ENCODE data around the gene NCCRP1. TPM values are rescaled to one million over a fixed set of nuclear protein-coding genes. Genes with fewer than 3 reads are reported as not detected.
"Not testable (repeated sequence)": the region's sequence is repeated elsewhere in the genome, so short reads cannot be mapped to it uniquely, and the experiment has no call there.

Gene NCCRP1
- total RNA-seq, 2 donors from 2014 or later: 0.27 TPM; not detected in 1

- ATAC-seq (ENCODE audit: insufficient number of reproducible peaks, low FRiP score, low read depth): no peak
- no peak for TF ChIP-seq CTCF (IDR thresholded peaks at IDR 0.05)
- H3K27me3 ChIP-seq (replicated peaks; ENCODE audit: insufficient read depth): no peaks in the 10 kb centered on the region
Observed at GRCh38 chr19:39208175-39208795, 11.5 kb downstream of the NCCRP1 start.

GRCh38 chr19:39209196-39209595 is 12.4 kb downstream of the NCCRP1 start:
- Histone ChIP-seq H3K4me1 (ENCODE audit: control insufficient read depth in 1 of 2, low read depth in 2 of 2) (no peaks in the 10 kb centered on the region), H3K4me3 (no peak overlapping the region)
- ATAC-seq (ENCODE audit: insufficient number of reproducible peaks, low FRiP score, low read depth): no peak

More at GRCh38 chr19:39208175-39208795, 11.5 kb downstream of the NCCRP1 start:
- Histone ChIP-seq H3K4me3 (no peak overlapping the region), H3K9me3 (no peaks in the 10 kb centered on the region), H3K36me3 (no peaks in the 10 kb centered on the region), H3K27ac (no peak overlapping the region), H3K4me1 (ENCODE audit: control insufficient read depth in 1 of 2, low read depth in 2 of 2) (no peaks in the 10 kb centered on the region)
- no peak for DNase-seq (ENCODE audit: low spot score)

GRCh38 chr19:39211731-39212374 is 15.1 kb downstream of the NCCRP1 start:
- Histone ChIP-seq H3K27ac (no peak overlapping the region), H3K27me3 (replicated peaks; ENCODE audit: insufficient read depth) (no peaks in the 10 kb centered on the region), H3K4me1 (ENCODE audit: control insufficient read depth in 1 of 2, low read depth in 2 of 2) (no peaks in the 10 kb centered on the region), H3K9me3 (peaks cover 3% of the 10 kb centered on the region), H3K36me3 (no peaks in the 10 kb centered on the region), H3K4me3 (no peak overlapping the region)
- TF ChIP-seq CTCF (IDR thresholded peaks at IDR 0.05): no peak
- ATAC-seq (ENCODE audit: insufficient number of reproducible peaks, low FRiP score, low read depth): no peak
- DNase-seq (ENCODE audit: low spot score): no peak

More at GRCh38 chr19:39209196-39209595, 12.4 kb downstream of the NCCRP1 start:
- no peak overlapping the region for H3K27ac ChIP-seq
- DNase-seq (ENCODE audit: low spot score): no peak
- H3K27me3 ChIP-seq (replicated peaks; ENCODE audit: insufficient read depth): no peaks in the 10 kb centered on the region
- H3K9me3 ChIP-seq: no peaks in the 10 kb centered on the region
- H3K36me3 ChIP-seq: no peaks in the 10 kb centered on the region
- no peak for TF ChIP-seq CTCF (IDR thresholded peaks at IDR 0.05)

- Histone ChIP-seq H3K27me3 (replicated peaks; ENCODE audit: insufficient read depth) (no peaks in the 10 kb centered on the region), H3K27ac (no peak overlapping the region), H3K4me1 (ENCODE audit: control insufficient read depth in 1 of 2, low read depth in 2 of 2) (no peaks in the 10 kb centered on the region), H3K4me3 (no peak overlapping the region), H3K9me3 (peaks cover 3% of the 10 kb centered on the region), H3K36me3 (no peaks in the 10 kb centered on the region)
- TF ChIP-seq CTCF (IDR thresholded peaks at IDR 0.05): no peak
- ATAC-seq (ENCODE audit: insufficient number of reproducible peaks, low FRiP score, low read depth) (no peak), DNase-seq (ENCODE audit: low spot score) (no peak)
Observed at GRCh38 chr19:39212375-39212742, 15.6 kb downstream of the NCCRP1 start.

- not testable (repeated sequence) for H3K36me3 ChIP-seq; H3K4me3 ChIP-seq; H3K27me3 ChIP-seq (replicated peaks; ENCODE audit: insufficient read depth); DNase-seq (ENCODE audit: low spot score); H3K4me1 ChIP-seq (ENCODE audit: control insufficient read depth in 1 of 2, low read depth in 2 of 2); ATAC-seq (ENCODE audit: insufficient number of reproducible peaks, low FRiP score, low read depth); H3K9me3 ChIP-seq; H3K27ac ChIP-seq
Observed at GRCh38 chr19:39215323-39215722, 18.6 kb downstream of the NCCRP1 start.

All from thoracic aorta (tissue), 2 donors.